Measurements from ENCODE around the gene RAB4B. TPM values are rescaled to one million over a fixed set of nuclear protein-coding genes. Genes with fewer than 3 reads are reported as not detected.

RAB4B gene
- total RNA-seq, 6 donors from 2014 or later = 39.9 to 78.5 (median 58.6) TPM

DNA sequence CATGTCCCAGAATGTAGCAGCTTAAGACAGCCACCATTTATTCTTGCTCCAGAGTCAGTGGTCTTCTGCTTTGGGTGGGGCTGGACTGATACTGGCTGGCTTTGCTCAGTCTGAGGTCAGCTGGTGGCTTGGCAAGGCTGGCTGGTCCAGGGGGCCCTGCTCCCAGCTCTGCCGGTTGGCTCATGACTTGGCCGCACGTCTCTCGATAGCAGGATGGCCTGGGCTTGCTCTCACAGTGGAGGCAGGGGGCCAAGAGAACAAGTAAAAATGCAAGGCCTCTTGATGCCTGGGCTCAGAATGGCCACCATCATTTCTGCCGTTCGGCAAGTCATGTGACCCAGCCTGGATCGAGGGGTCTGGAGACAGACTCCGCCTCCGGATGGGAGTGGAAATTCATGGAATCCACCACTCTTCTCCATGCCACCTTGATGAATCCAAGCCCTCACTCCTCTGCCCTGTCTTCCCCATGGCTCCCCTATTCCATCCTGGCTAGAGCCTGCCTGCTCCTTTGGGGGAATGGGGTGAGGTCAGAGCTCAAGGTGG is 40.9 kb upstream of the RAB4B start:
- 93% methylated on average over 5 to 9 of the region's 9 CpGs for WGBS, 2 donors
- DNase-seq = peak in 1 of 2 donors; percentile 42
- Histone ChIP-seq H3K36me3 (peaks cover 41 to 96% (median 82%) of the 10 kb centered on the region in 4 donors), H3K4me1 (peaks cover 3 to 9% (median 5%) of the 10 kb centered on the region in 4 donors), H3K27ac (peak overlapping the region in 2 of 4 donors; percentile 4 to 59), H3K9me3 (no peaks in the 10 kb centered on the region), H3K27me3 (no peaks in the 10 kb centered on the region), H3K4me3 (no peak overlapping the region)
- TF ChIP-seq POLR2A (IDR thresholded peaks at IDR 0.05) (no peak), EP300 (IDR thresholded peaks at IDR 0.05) (no peak), POLR2AphosphoS5 (IDR thresholded peaks at IDR 0.05) (no peak), CTCF (IDR thresholded peaks at IDR 0.05) (no peak)
- no peak for ATAC-seq (ENCODE audit: low FRiP score in 2 of 2)

DNA sequence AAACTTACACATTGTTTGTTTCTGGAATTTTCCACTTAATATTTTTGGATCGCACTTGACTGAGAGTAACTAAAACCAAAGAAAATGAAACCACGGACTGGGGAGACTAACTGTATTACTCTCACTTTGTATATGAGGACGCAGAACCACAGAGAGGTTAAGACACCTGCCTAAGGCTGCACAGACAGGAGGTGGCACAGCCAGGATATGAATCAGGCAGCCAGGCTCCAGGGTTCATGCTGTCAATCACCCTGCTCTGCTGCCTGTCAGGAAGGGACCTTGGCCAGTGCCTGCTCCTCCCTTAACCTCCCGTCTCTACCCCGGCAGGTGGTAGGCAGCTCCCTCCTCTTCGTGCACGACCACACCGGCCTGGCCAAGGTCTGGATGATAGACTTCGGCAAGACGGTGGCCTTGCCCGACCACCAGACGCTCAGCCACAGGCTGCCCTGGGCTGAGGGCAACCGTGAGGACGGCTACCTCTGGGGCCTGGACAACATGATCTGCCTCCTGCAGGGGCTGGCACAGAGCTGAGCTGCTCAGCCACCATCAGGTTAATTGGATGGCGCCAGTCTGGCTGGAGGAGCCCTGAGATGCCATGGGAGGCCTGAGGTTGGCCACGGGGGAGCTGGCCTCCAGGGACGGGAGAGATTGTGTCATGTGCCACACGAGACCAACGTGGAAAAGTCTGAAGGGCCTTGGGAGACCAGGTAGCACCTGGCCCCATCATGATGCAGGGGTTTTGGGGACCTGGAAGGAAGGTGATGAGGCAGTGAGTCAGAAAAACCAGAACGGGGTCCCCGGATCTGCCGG is 38.8 kb upstream of the RAB4B start:
- ATAC-seq (ENCODE audit: low FRiP score in 2 of 2) (no peak), DNase-seq (peak in 1 of 2 donors; percentile 75)
- H3K4me3 ChIP-seq = no peak overlapping the region
- H3K27ac ChIP-seq = peak overlapping the region; percentile 41 to 70 (median 54)
- H3K9me3 ChIP-seq = no peaks in the 10 kb centered on the region
- H3K36me3 ChIP-seq = peaks cover 26 to 79% (median 67%) of the 10 kb centered on the region in 4 donors
- no peak for TF ChIP-seq EP300 (IDR thresholded peaks at IDR 0.05)
- no peak for TF ChIP-seq POLR2AphosphoS5 (IDR thresholded peaks at IDR 0.05)
- TF ChIP-seq POLR2A (IDR thresholded peaks at IDR 0.05) = no peak
- TF ChIP-seq CTCF (IDR thresholded peaks at IDR 0.05) = no peak
- 86 to 87% methylated on average over 17 to 22 of the region's 22 CpGs for WGBS, 2 donors
- peaks cover 3 to 12% (median 6%) of the 10 kb centered on the region in 4 donors for H3K4me1 ChIP-seq
- no peaks in the 10 kb centered on the region for H3K27me3 ChIP-seq

DNA sequence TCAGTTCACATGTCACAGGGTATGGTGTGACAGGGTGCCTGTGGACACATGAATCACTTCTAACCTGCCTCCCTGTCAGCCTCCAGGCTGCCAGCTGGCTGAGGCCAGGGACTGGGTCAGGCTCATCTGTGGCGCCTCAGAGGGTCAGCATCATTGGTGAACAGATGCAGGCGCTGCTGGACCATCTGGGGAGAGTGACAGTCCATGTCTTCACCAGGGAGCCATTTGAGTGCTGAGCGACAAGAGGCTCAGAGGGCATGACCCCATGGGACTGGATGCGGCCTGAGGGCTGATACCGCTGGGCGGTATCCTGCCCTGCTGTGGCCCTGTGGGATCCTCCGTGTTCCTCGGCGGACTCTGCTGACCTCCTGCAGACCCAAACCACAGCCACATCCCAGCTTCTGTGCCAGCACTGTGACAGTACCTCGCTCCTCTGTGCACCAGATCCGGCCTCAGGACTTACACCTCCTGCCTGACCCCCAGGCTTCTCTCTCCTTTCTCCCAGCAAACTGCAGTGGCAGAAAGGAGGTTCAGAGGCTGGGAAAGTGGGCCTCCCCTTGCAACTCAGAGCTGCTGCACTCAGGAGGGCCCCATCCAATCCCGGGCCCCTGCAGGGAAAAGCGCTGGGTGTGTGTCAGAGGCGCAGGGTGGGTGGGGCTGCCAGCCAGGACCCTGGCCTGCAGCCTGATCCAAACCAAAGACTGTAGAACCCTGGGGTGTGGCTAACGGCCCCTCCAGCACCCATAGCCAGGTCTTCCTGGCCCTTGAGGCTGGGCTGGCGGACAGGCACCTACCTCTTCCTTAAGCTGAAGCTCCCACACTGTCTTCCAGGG is 38.0 kb upstream of the RAB4B start:
- Histone ChIP-seq H3K4me3 (no peak overlapping the region), H3K36me3 (peaks cover 23 to 70% (median 59%) of the 10 kb centered on the region in 4 donors), H3K9me3 (no peaks in the 10 kb centered on the region), H3K27me3 (no peaks in the 10 kb centered on the region), H3K4me1 (peaks cover 3 to 20% (median 10%) of the 10 kb centered on the region in 4 donors), H3K27ac (peak overlapping the region; percentile 46 to 70 (median 58))
- ATAC-seq (ENCODE audit: low FRiP score in 2 of 2) (peak in 1 of 2 donors; percentile 9), DNase-seq (peak in 1 of 2 donors; percentile 56)
- TF ChIP-seq EP300 (IDR thresholded peaks at IDR 0.05) (no peak), POLR2A (IDR thresholded peaks at IDR 0.05) (no peak), POLR2AphosphoS5 (IDR thresholded peaks at IDR 0.05) (no peak), CTCF (IDR thresholded peaks at IDR 0.05) (no peak)
- 86% methylated on average over 16 of the region's 16 CpGs; no CpG with 5 or more reads in 1 of the 2 donors for WGBS, 2 donors

GRCh38 chr19:40740747-40741146 is 37.3 kb upstream of the RAB4B start:
- ATAC-seq (ENCODE audit: low FRiP score in 2 of 2) (peak in 1 of 2 donors; percentile 57), DNase-seq (no peak)
- Histone ChIP-seq H3K27ac (peak overlapping the region; percentile 53 to 70 (median 62)), H3K36me3 (peaks cover 18 to 64% (median 52%) of the 10 kb centered on the region in 4 donors), H3K4me1 (peaks cover 7 to 21% (median 13%) of the 10 kb centered on the region in 4 donors), H3K9me3 (no peaks in the 10 kb centered on the region), H3K27me3 (no peaks in the 10 kb centered on the region), H3K4me3 (no peak overlapping the region)
- TF ChIP-seq POLR2AphosphoS5 (IDR thresholded peaks at IDR 0.05) = peak; percentile 33 to 37
- peak in 1 of 4 donors; percentile 6 for TF ChIP-seq POLR2A (IDR thresholded peaks at IDR 0.05)
- TF ChIP-seq CTCF (IDR thresholded peaks at IDR 0.05) = no peak
- 66 to 82% methylated on average over 5 to 6 of the region's 6 CpGs for WGBS, 2 donors
